Stimulated activated CD8-positive, alpha-beta memory T cell treated with anti-CD3 and anti-CD28 coated beads, Interleukin-7, amount 100 ng/mL, for 48 hours (primary cell): ENCODE results near the gene ADAMTSL2.
A peak's percentile ranks its signal among the peaks of the same experiment; 100 is the strongest.

ENCODE experiments used
- DNase-seq, 2 donors: peaks; one replicate each; pipeline ENCODE4 v3.0.0-alpha.2; 2020; ENCODE audit warnings: low read depth in 1 of 2; ENCODE audit errors: extremely low read depth in 1 of 2

ADAMTSL2 gene

GRCh38 chr9:133603135-133603927 is 68.8 kb downstream of the ADAMTSL2 start:
- DNase-seq: no peak

- peak in 1 of 2 donors; percentile 18 for DNase-seq
Observed at GRCh38 chr9:133604214-133604613, 69.7 kb downstream of the ADAMTSL2 start.

- no peak for DNase-seq
Observed at GRCh38 chr9:133604856-133605255, 70.4 kb downstream of the ADAMTSL2 start.

GRCh38 chr9:133605446-133605845 is 70.9 kb downstream of the ADAMTSL2 start:
- DNase-seq: no peak

GRCh38 chr9:133605856-133606707 is 71.6 kb downstream of the ADAMTSL2 start:
- DNase-seq: no peak

GRCh38 chr9:133606708-133607025 is 72.2 kb downstream of the ADAMTSL2 start:
- no peak for DNase-seq

GRCh38 chr9:133607381-133607780 is 72.9 kb downstream of the ADAMTSL2 start:
- DNase-seq: no peak

GRCh38 chr9:133607976-133608375 is 73.5 kb downstream of the ADAMTSL2 start:
- no peak for DNase-seq

- DNase-seq: no peak
Observed at GRCh38 chr9:133608382-133608781, 73.9 kb downstream of the ADAMTSL2 start.

GRCh38 chr9:133608889-133609288 is 74.4 kb downstream of the ADAMTSL2 start:
- DNase-seq: no peak

- no peak for DNase-seq
Observed at GRCh38 chr9:133609311-133610098, 75.0 kb downstream of the ADAMTSL2 start, which contains the start of gene FAM163B. Gene FAM163B (minus strand): TSS chr9:133609389. CDS start chr9:133580223, 29,166 bp downstream.

- DNase-seq: no peak
Observed at GRCh38 chr9:133610845-133611244, 76.3 kb downstream of the ADAMTSL2 start.

- DNase-seq: no peak
Observed at GRCh38 chr9:133612051-133612450, 77.5 kb downstream of the ADAMTSL2 start.

GRCh38 chr9:133612816-133613215 is 78.3 kb downstream of the ADAMTSL2 start:
- no peak for DNase-seq

- DNase-seq: no peak
Observed at GRCh38 chr9:133613432-133613831, 78.9 kb downstream of the ADAMTSL2 start.

GRCh38 chr9:133614056-133614455 is 79.6 kb downstream of the ADAMTSL2 start:
- no peak for DNase-seq

GRCh38 chr9:133614678-133615077 is 80.2 kb downstream of the ADAMTSL2 start:
- DNase-seq: no peak

GRCh38 chr9:133615186-133615585 is 80.7 kb downstream of the ADAMTSL2 start:
- DNase-seq: no peak

- DNase-seq: no peak
Observed at GRCh38 chr9:133615606-133616188, 81.2 kb downstream of the ADAMTSL2 start.

- no peak for DNase-seq
Observed at GRCh38 chr9:133616643-133617405, 82.3 kb downstream of the ADAMTSL2 start.
